OCI-LY7 (cell line): Measurements from ENCODE around the gene TRIB2. TPM values are rescaled to one million over a fixed set of nuclear protein-coding genes. Genes with fewer than 3 reads are reported as not detected.

ENCODE experiments used
- BruUV-seq: library from RNA; stranded (reverse); fragments of 400-500 nt; replicated peaks from 2 replicates; lab custom pipeline; 2021; lab: Mats Ljungman, UMichigan
- CTCF ChIA-PET: fragments of 300-600 bp; sonication (Branson Sonifier 250); formaldehyde crosslinking; loops from one replicate; lab custom pipeline; 2022; ENCODE audit warnings: antibody characterized with exemption; ENCODE audit not compliant: unreplicated experiment; lab: Charles Lee
- POLR2A ChIA-PET: fragments of 300-600 bp; sonication (Branson Sonifier 250); formaldehyde crosslinking; loops from one replicate; lab custom pipeline; 2022; ENCODE audit warnings: antibody characterized with exemption; lab: Charles Lee
- DNase-seq: peaks from one replicate; pipeline ENCODE4 v3.0.0-alpha.2; 2015; ENCODE audit warnings: low spot score
- H2AFZ ChIP-seq: fragments of 200-600 bp; sonication (generic), shearing (Covaris generic); 2 replicates; pipeline ENCODE4 v1.6.1; 2014; ENCODE audit warnings: mild to moderate bottlenecking, antibody characterized with exemption, low read length, moderate library complexity
- H3K27ac ChIP-seq: fragments of 200-600 bp; sonication (generic); 2 replicates; pipeline ENCODE4 v1.5.1; 2014; ENCODE audit warnings: mixed run types, low read depth, mild to moderate bottlenecking, moderate library complexity, low read length, inconsistent platforms; ENCODE audit not compliant: poor library complexity, severe bottlenecking
- H3K36me3 ChIP-seq: fragments of 200-600 bp; sonication (generic); 2 replicates; pipeline ENCODE4 v1.6.1; 2014; ENCODE audit warnings: mild to moderate bottlenecking, antibody characterized with exemption, low read length, moderate library complexity, mixed read lengths; ENCODE audit not compliant: insufficient read depth
- H3K4me1 ChIP-seq: fragments of 200-600 bp; sonication (generic); 2 replicates; pipeline ENCODE4 v1.5.1; 2014; ENCODE audit warnings: mild to moderate bottlenecking, low read length; ENCODE audit not compliant: insufficient read depth, poor library complexity, severe bottlenecking
- H3K4me2 ChIP-seq: fragments of 200-600 bp; sonication (generic); 2 replicates; pipeline ENCODE4 v1.6.1; 2014; ENCODE audit warnings: mild to moderate bottlenecking, low read length
- H3K4me3 ChIP-seq: fragments of 200-600 bp; sonication (generic); 2 replicates; pipeline ENCODE4 v1.5.1; 2014; ENCODE audit warnings: mild to moderate bottlenecking, low read depth, low read length; ENCODE audit not compliant: poor library complexity, severe bottlenecking
- H3K79me2 ChIP-seq: fragments of 200-600 bp; sonication (generic); 2 replicates; pipeline ENCODE4 v1.6.1; 2016; ENCODE audit warnings: low read depth, mild to moderate bottlenecking, low read length, moderate library complexity, mixed read lengths; ENCODE audit not compliant: insufficient read depth
- H3K9me2 ChIP-seq: fragments of 200-600 bp; sonication (generic); 2 replicates; pipeline ENCODE4 v1.6.1; 2016; ENCODE audit warnings: mild to moderate bottlenecking, low read length, mixed read lengths; ENCODE audit not compliant: insufficient read depth
- H3K9me3 ChIP-seq: fragments of 200-600 bp; sonication (generic); 2 replicates; pipeline ENCODE4 v1.6.1; 2014; ENCODE audit warnings: mild to moderate bottlenecking, mixed run types, low read length, mixed read lengths
- H4K20me1 ChIP-seq: fragments of 200-600 bp; sonication (generic); 2 replicates; pipeline ENCODE4 v1.6.1; 2014; ENCODE audit warnings: mild to moderate bottlenecking, antibody characterized with exemption, low read length, moderate library complexity, mixed read lengths; ENCODE audit not compliant: insufficient read depth
- CTCF ChIP-seq: fragments of 200-600 bp; sonication (generic); conservative IDR thresholded peaks from 2 replicates; pipeline ENCODE4 v1.5.1; 2014; ENCODE audit warnings: mild to moderate bottlenecking, antibody characterized with exemption, low read length, moderate library complexity, mixed read lengths
- EZH2phosphoT487 ChIP-seq: fragments of 200-600 bp; sonication (generic); IDR thresholded peaks from 2 replicates; pipeline ENCODE4 v1.6.1; 2018; ENCODE audit warnings: low read depth, borderline replicate concordance, mild to moderate bottlenecking, mixed run types, antibody characterized with exemption, low read length, moderate library complexity, mixed read lengths
- intact Hi-C: fragments of 100-400 bp; cut with micrococcal nuclease; formaldehyde crosslinking; loops from one replicate; pipeline ENCODE4 v1.10.0; 2022; ENCODE audit not compliant: unreplicated experiment
- total RNA-seq, 2 experiments: library from RNA; depleted of rRNA in 1 of 2; stranded (reverse); fragments of >200 nt in 1 of 2; shearing (Covaris generic) in 1 of 2; gene quantifications; 2 replicates each; pipeline ENCODE4 v1.2.3, GENCODE V29; 2014 to 2022

Gene TRIB2
- total RNA-seq, 2 experiments from 2014 or later, result 18.8 to 26.0 TPM

GRCh38 chr2:12693509-12693908 lies 23.2 kb upstream of the TRIB2 start:
- H3K79me2 ChIP-seq, result no peaks in the 10 kb centered on the region
- DNase-seq, result no peak
- H3K9me2 ChIP-seq, result no peaks in the 10 kb centered on the region
- no peak overlapping the region for H2AFZ ChIP-seq
- no TSS peak for BruUV-seq
- no peak overlapping the region for H3K27ac ChIP-seq
- no peaks in the 10 kb centered on the region for H3K4me1 ChIP-seq
- ChIA-PET POLR2A (no interaction called here), CTCF (no interaction called here)
- no peaks in the 10 kb centered on the region for H4K20me1 ChIP-seq
- no peak overlapping the region for H3K4me2 ChIP-seq
- no peaks in the 10 kb centered on the region for H3K36me3 ChIP-seq
- no peak overlapping the region for H3K4me3 ChIP-seq
- no peak for TF ChIP-seq CTCF
- no peak for TF ChIP-seq EZH2phosphoT487
- intact Hi-C loops, result no loop called here
- peaks cover 8% of the 10 kb centered on the region; the same call in 1 of the 2 replicates for H3K9me3 ChIP-seq

- Histone ChIP-seq H3K9me3 (peaks cover 3% of the 10 kb centered on the region; the same call in 1 of the 2 replicates), H3K4me1 (no peaks in the 10 kb centered on the region), H3K27ac (no peak overlapping the region), H3K79me2 (no peaks in the 10 kb centered on the region), H2AFZ (no peak overlapping the region), H4K20me1 (no peaks in the 10 kb centered on the region), H3K4me2 (no peak overlapping the region), H3K4me3 (no peak overlapping the region), H3K9me2 (no peaks in the 10 kb centered on the region), H3K36me3 (no peaks in the 10 kb centered on the region)
- no peak for DNase-seq
- intact Hi-C loops, result no loop called here
- ChIA-PET CTCF (no interaction called here), POLR2A (interaction anchor here (0.6 to 0.7 kb wide), 2 partner anchors 25 to 26 kb away, joined by 3 read pairs; no protein-coding TSS in a partner anchor)
- TF ChIP-seq EZH2phosphoT487 (no peak), CTCF (no peak)
- BruUV-seq, result no TSS peak
These were observed 21.6 kb upstream of the TRIB2 start for GRCh38 chr2:12694990-12695774.

- DNase-seq, result no peak
- ChIA-PET POLR2A (no interaction called here), CTCF (no interaction called here)
- Histone ChIP-seq H3K4me1 (no peaks in the 10 kb centered on the region), H3K4me2 (no peak overlapping the region), H3K27ac (no peak overlapping the region), H3K9me3 (no peaks in the 10 kb centered on the region), H3K79me2 (no peaks in the 10 kb centered on the region), H2AFZ (no peak overlapping the region), H3K36me3 (no peaks in the 10 kb centered on the region), H3K4me3 (no peak overlapping the region), H3K9me2 (no peaks in the 10 kb centered on the region), H4K20me1 (no peaks in the 10 kb centered on the region)
- BruUV-seq, result no TSS peak
- TF ChIP-seq EZH2phosphoT487, result no peak
- TF ChIP-seq CTCF, result no peak
- intact Hi-C loops, result no loop called here
These were observed 19.1 kb upstream of the TRIB2 start for GRCh38 chr2:12697617-12698016.
